ENCODE measurements around the gene CTIF.

The CTIF gene

GRCh38 chr18:48858676-48859075 is 319.8 kb downstream of the CTIF start:
- Histone ChIP-seq H4K20me1 (ENCODE audit: insufficient read depth, low read length) (no peaks in the 10 kb centered on the region), H2AFZ (ENCODE audit: low read length) (no peak overlapping the region), H3K36me3 (replicated peaks; ENCODE audit: insufficient read depth, low read length) (no peaks in the 10 kb centered on the region), H3K27me3 (replicated peaks; ENCODE audit: insufficient read depth, low read length) (no peaks in the 10 kb centered on the region), H3K27ac (ENCODE audit: low read length) (no peak overlapping the region), H3K79me2 (ENCODE audit: low read length) (no peaks in the 10 kb centered on the region), H3F3A (ENCODE audit: insufficient read depth, low read length) (no peaks in the 10 kb centered on the region), H3K9me2 (replicated peaks; ENCODE audit: insufficient read depth, low read length) (no peaks in the 10 kb centered on the region), H3K9ac (ENCODE audit: low read length) (no peak overlapping the region), H3K4me3 (ENCODE audit: low read length) (no peak overlapping the region), H3K4me2 (ENCODE audit: low read depth, low read length) (no peak overlapping the region), H3K4me1 (ENCODE audit: low read length) (peaks cover 16% of the 10 kb centered on the region), H3K9me3 (replicated peaks; ENCODE audit: insufficient read depth, low read length) (no peaks in the 10 kb centered on the region)
- TF ChIP-seq EZH2phosphoT487 (IDR thresholded peaks at IDR 0.05; ENCODE audit: low read length) (no peak), CTCF (IDR thresholded peaks at IDR 0.05; ENCODE audit: low read length) (no peak), EZH2 (optimal IDR thresholded peaks at IDR 0.05; ENCODE audit: low read depth, low read length) (no peak)
- DNase-seq, result no peak

- H3K36me3 ChIP-seq (replicated peaks; ENCODE audit: insufficient read depth, low read length), result no peaks in the 10 kb centered on the region
- no peak overlapping the region for H3K4me2 ChIP-seq (ENCODE audit: low read depth, low read length)
- DNase-seq, result no peak
- no peaks in the 10 kb centered on the region for H3K9me3 ChIP-seq (replicated peaks; ENCODE audit: insufficient read depth, low read length)
- H2AFZ ChIP-seq (ENCODE audit: low read length), result no peak overlapping the region
- H3F3A ChIP-seq (ENCODE audit: insufficient read depth, low read length), result no peaks in the 10 kb centered on the region
- no peaks in the 10 kb centered on the region for H3K9me2 ChIP-seq (replicated peaks; ENCODE audit: insufficient read depth, low read length)
- H3K79me2 ChIP-seq (ENCODE audit: low read length), result no peaks in the 10 kb centered on the region
- H3K4me3 ChIP-seq (ENCODE audit: low read length), result no peak overlapping the region
- peaks cover 16% of the 10 kb centered on the region for H3K4me1 ChIP-seq (ENCODE audit: low read length)
- TF ChIP-seq CTCF (IDR thresholded peaks at IDR 0.05; ENCODE audit: low read length) (no peak), EZH2 (optimal IDR thresholded peaks at IDR 0.05; ENCODE audit: low read depth, low read length) (no peak), EZH2phosphoT487 (IDR thresholded peaks at IDR 0.05; ENCODE audit: low read length) (no peak)
- H3K27ac ChIP-seq (ENCODE audit: low read length), result no peak overlapping the region
- H4K20me1 ChIP-seq (ENCODE audit: insufficient read depth, low read length), result no peaks in the 10 kb centered on the region
- no peaks in the 10 kb centered on the region for H3K27me3 ChIP-seq (replicated peaks; ENCODE audit: insufficient read depth, low read length)
- H3K9ac ChIP-seq (ENCODE audit: low read length), result no peak overlapping the region
Observed at GRCh38 chr18:48859311-48860268, 320.8 kb downstream of the CTIF start.

- no peak overlapping the region for H3K4me2 ChIP-seq (ENCODE audit: low read depth, low read length)
- peaks cover 12% of the 10 kb centered on the region for H3K4me1 ChIP-seq (ENCODE audit: low read length)
- no peak overlapping the region for H3K27ac ChIP-seq (ENCODE audit: low read length)
- no peak overlapping the region for H3K9ac ChIP-seq (ENCODE audit: low read length)
- H2AFZ ChIP-seq (ENCODE audit: low read length), result no peak overlapping the region
- H3K4me3 ChIP-seq (ENCODE audit: low read length), result no peak overlapping the region
- H3K9me3 ChIP-seq (replicated peaks; ENCODE audit: insufficient read depth, low read length), result no peaks in the 10 kb centered on the region
- H3K36me3 ChIP-seq (replicated peaks; ENCODE audit: insufficient read depth, low read length), result no peaks in the 10 kb centered on the region
- H3K27me3 ChIP-seq (replicated peaks; ENCODE audit: insufficient read depth, low read length), result no peaks in the 10 kb centered on the region
- no peaks in the 10 kb centered on the region for H3F3A ChIP-seq (ENCODE audit: insufficient read depth, low read length)
- H4K20me1 ChIP-seq (ENCODE audit: insufficient read depth, low read length), result no peaks in the 10 kb centered on the region
- no peaks in the 10 kb centered on the region for H3K79me2 ChIP-seq (ENCODE audit: low read length)
- TF ChIP-seq EZH2 (optimal IDR thresholded peaks at IDR 0.05; ENCODE audit: low read depth, low read length) (no peak), CTCF (IDR thresholded peaks at IDR 0.05; ENCODE audit: low read length) (no peak), EZH2phosphoT487 (IDR thresholded peaks at IDR 0.05; ENCODE audit: low read length) (no peak)
- no peak for DNase-seq
- no peaks in the 10 kb centered on the region for H3K9me2 ChIP-seq (replicated peaks; ENCODE audit: insufficient read depth, low read length)
Observed at GRCh38 chr18:48860269-48861180, 321.7 kb downstream of the CTIF start.

All from MM.1S (cell line).